Liver (tissue), 9 donors: ENCODE data around the gene CCDC191. TPM values are rescaled to one million over a fixed set of nuclear protein-coding genes. Genes with fewer than 3 reads are reported as not detected.

Experiments used
- DNase-seq: peaks from one replicate; pipeline ENCODE4 v3.0.0-alpha.2; 2017; ENCODE audit warnings: low spot score
- H3K27ac ChIP-seq, 2 donors: one replicate each; pipeline ENCODE4 v1.7.0; 2013; ENCODE audit warnings: inconsistent platforms in 2 of 2, low read length in 2 of 2, control low read depth in 1 of 2, low read depth in 1 of 2, mild to moderate bottlenecking in 1 of 2
- H3K27me3 ChIP-seq, 4 donors: one replicate each; pipeline versions ENCODE4 v1.6.1 to v1.7.0; 2013; ENCODE audit warnings: low read length in 3 of 4, inconsistent platforms in 1 of 4, mild to moderate bottlenecking in 1 of 4, moderate library complexity in 1 of 4; ENCODE audit not compliant: control insufficient read depth in 4 of 4, insufficient read depth in 4 of 4
- H3K36me3 ChIP-seq, 4 donors: one replicate each; pipeline versions ENCODE4 v1.6.1 to v1.7.0; 2013; ENCODE audit warnings: low read length in 3 of 4, mild to moderate bottlenecking in 3 of 4, low read depth in 1 of 4, moderate library complexity in 1 of 4; ENCODE audit not compliant: control insufficient read depth in 4 of 4, insufficient read depth in 3 of 4
- H3K4me1 ChIP-seq, 4 donors: one replicate each; pipeline versions ENCODE4 v1.6.1 to v1.7.0; 2013; ENCODE audit warnings: low read length in 3 of 4, mild to moderate bottlenecking in 3 of 4, moderate library complexity in 1 of 4; ENCODE audit not compliant: control insufficient read depth in 4 of 4, insufficient read depth in 4 of 4
- H3K4me3 ChIP-seq, 3 donors: one replicate each; pipeline versions ENCODE4 v1.6.1 to v1.7.0; 2013; ENCODE audit warnings: low read length in 3 of 3, control low read depth in 1 of 3, low read depth in 1 of 3, mild to moderate bottlenecking in 1 of 3
- H3K9ac ChIP-seq, 2 donors: one replicate each; pipeline ENCODE4 v1.7.0; 2013; ENCODE audit warnings: low read length in 2 of 2, mild to moderate bottlenecking in 2 of 2, moderate library complexity in 2 of 2, control low read depth in 1 of 2, low read depth in 1 of 2
- H3K9me3 ChIP-seq, 4 donors: one replicate each; pipeline versions ENCODE4 v1.6.1 to v1.7.0; 2013; ENCODE audit warnings: low read length in 3 of 4; ENCODE audit not compliant: control insufficient read depth in 4 of 4
- EGR1 ChIP-seq, 2 donors: IDR thresholded peaks; 2 replicates each; pipeline ENCODE4 v1.6.1; 2016 to 2018; ENCODE audit warnings: antibody characterized with exemption in 2 of 2, low read depth in 2 of 2
- FOXA1 ChIP-seq: IDR thresholded peaks from 2 replicates; pipeline ENCODE4 v1.6.1; 2016; ENCODE audit warnings: antibody characterized with exemption
- FOXA2 ChIP-seq: IDR thresholded peaks from 2 replicates; pipeline ENCODE4 v1.6.1; 2016; ENCODE audit warnings: antibody characterized with exemption
- GABPA ChIP-seq, 2 donors: IDR thresholded peaks in 1 of 2; conservative IDR thresholded peaks in 1 of 2; 2 replicates each; pipeline ENCODE4 v1.6.1; 2016; ENCODE audit warnings: antibody characterized with exemption in 2 of 2, mild to moderate bottlenecking in 1 of 2, moderate library complexity in 1 of 2
- HNF4A ChIP-seq, 2 donors: conservative IDR thresholded peaks; 2 replicates each; pipeline ENCODE4 v1.6.1; 2016; ENCODE audit warnings: antibody characterized with exemption in 2 of 2, mild to moderate bottlenecking in 2 of 2
- HNF4G ChIP-seq: IDR thresholded peaks from 2 replicates; pipeline ENCODE4 v1.6.1; 2016; ENCODE audit warnings: antibody characterized with exemption
- JUND ChIP-seq, 2 donors: IDR thresholded peaks; 2 replicates each; pipeline ENCODE4 v1.6.1; 2016; ENCODE audit warnings: antibody characterized with exemption in 2 of 2
- NR2F2 ChIP-seq: IDR thresholded peaks from 2 replicates; pipeline ENCODE4 v1.6.1; 2016; ENCODE audit warnings: antibody characterized with exemption
- RAD21 ChIP-seq, 2 donors: IDR thresholded peaks; 2 replicates each; pipeline ENCODE4 v1.6.1; 2016; ENCODE audit warnings: antibody characterized with exemption in 2 of 2, mild to moderate bottlenecking in 2 of 2
- RXRA ChIP-seq, 2 donors: IDR thresholded peaks; 2 replicates each; pipeline ENCODE4 v1.6.1; 2017 to 2018; ENCODE audit warnings: antibody characterized with exemption in 2 of 2, mild to moderate bottlenecking in 1 of 2
- SP1 ChIP-seq: IDR thresholded peaks from 2 replicates; pipeline ENCODE4 v1.6.1; 2018; ENCODE audit warnings: antibody characterized with exemption, mild to moderate bottlenecking
- TAF1 ChIP-seq: conservative IDR thresholded peaks from 2 replicates; pipeline ENCODE4 v1.6.1; 2016; ENCODE audit warnings: antibody characterized with exemption, mild to moderate bottlenecking
- YY1 ChIP-seq: IDR thresholded peaks from 2 replicates; pipeline ENCODE4 v1.6.1; 2016; ENCODE audit warnings: antibody characterized with exemption, mild to moderate bottlenecking
- WGBS: extraction: QIAGEN DNeasy Blood & Tissue Kit; methylation state at CpG from one replicate; pipeline ENCODE4 v1.1.7; 2013; 5-methylcytosine and 5-hydroxymethylcytosine counted together
- polyA plus RNA-seq, 2 donors: library from polyadenylated mRNA; stranded (reverse) in 1 of 2; unstranded in 1 of 2; fragments of 200-250 nt in 1 of 2; fragments of >200 nt in 1 of 2; fragmentation: Nextera tagmentation in 1 of 2; extraction: Ambion mirVana in 1 of 2; gene quantifications; one replicate each; pipeline versions ENCODE4 v1.2.1 to v1.2.3, GENCODE V29; 2013 to 2015
- total RNA-seq, 2 donors: library from RNA; depleted of rRNA; stranded (reverse); fragments of >200 nt; gene quantifications; one replicate each; pipeline ENCODE4 v1.2.3, GENCODE V29; 2014
- TF ChIP-seq, protein P1 (sequence below): IDR thresholded peaks from 2 replicates; pipeline ENCODE4 v1.6.1; 2016; ENCODE audit warnings: antibody characterized with exemption
- TF ChIP-seq, protein P2 (sequence below): IDR thresholded peaks from 2 replicates; pipeline ENCODE4 v1.6.1; 2016; ENCODE audit warnings: antibody characterized with exemption
- TF ChIP-seq, protein P3 (sequence below): IDR thresholded peaks from 2 replicates; pipeline ENCODE4 v1.6.1; 2016; ENCODE audit warnings: antibody characterized with exemption, mild to moderate bottlenecking
- TF ChIP-seq, protein P4 (sequence below): IDR thresholded peaks from 2 replicates; pipeline ENCODE4 v1.6.1; 2016; ENCODE audit warnings: antibody characterized with exemption
- TF ChIP-seq, protein P5 (sequence below): fragments of 150-350 bp; IDR thresholded peaks from 2 replicates; pipeline ENCODE4 v1.5.1; 2017; ENCODE audit warnings: improper control_type of control experiment, low read depth, low read length; ENCODE audit not compliant: missing input control
- donor health status: healthy.
- donor health status: healthy.
- donor health status: healthy.
- donor health status: healthy.
- donor health status: healthy.

Gene CCDC191
- total and polyA plus RNA-seq, 4 donors, result 0.31 to 1.0 (median 0.80) TPM

DNA sequence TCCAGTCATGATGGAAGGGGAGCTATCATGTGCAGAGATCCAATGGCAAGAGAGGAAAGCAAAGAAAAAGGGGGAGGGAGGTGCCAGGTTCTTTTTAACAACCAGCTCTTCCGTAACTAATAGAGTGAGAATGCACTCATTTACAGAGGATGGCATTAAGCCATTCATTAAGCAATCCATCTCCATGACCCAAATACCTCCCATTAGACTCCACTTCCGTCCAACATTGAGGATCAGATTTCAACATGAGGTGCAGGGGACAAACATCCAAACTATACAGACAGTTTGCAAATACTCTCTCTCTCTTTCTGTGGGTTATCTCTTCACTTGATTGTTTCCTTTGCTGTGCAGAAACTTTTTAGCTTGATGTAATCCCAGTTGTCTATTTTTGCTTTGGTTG lies 87.3 kb downstream of the CCDC191 start:
- H3K4me1 ChIP-seq, result peaks cover 2 to 13% (median 7%) of the 10 kb centered on the region in 4 donors
- peaks cover 0 to 3% (median 0%) of the 10 kb centered on the region in 4 donors for H3K9me3 ChIP-seq
- H3K9ac ChIP-seq, result no peak overlapping the region
- TF ChIP-seq EGR1 (IDR thresholded peaks at IDR 0.05; ENCODE audit: low read depth in 2 of 2), result peak in 1 of 2 donors; percentile 57
- TF ChIP-seq TAF1, result no peak
- TF ChIP-seq SP1, result peak; percentile 88
- TF ChIP-seq, protein P1, sequence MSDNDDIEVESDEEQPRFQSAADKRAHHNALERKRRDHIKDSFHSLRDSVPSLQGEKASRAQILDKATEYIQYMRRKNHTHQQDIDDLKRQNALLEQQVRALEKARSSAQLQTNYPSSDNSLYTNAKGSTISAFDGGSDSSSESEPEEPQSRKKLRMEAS, result peak; percentile 82
- peak; percentile 34 to 81 for TF ChIP-seq GABPA (IDR thresholded peaks at IDR 0.05 in 1 of 2, conservative IDR thresholded peaks at IDR 0.05 in 1 of 2)
- TF ChIP-seq YY1, result peak; percentile 86
- TF ChIP-seq FOXA2, result peak; percentile 53
- TF ChIP-seq JUND (IDR thresholded peaks at IDR 0.05), result peak in 1 of 2 donors; percentile 62
- TF ChIP-seq NR2F2, result no peak
- peak; percentile 45 for TF ChIP-seq HNF4G
- TF ChIP-seq FOXA1, result peak; percentile 50
- TF ChIP-seq, protein P2, sequence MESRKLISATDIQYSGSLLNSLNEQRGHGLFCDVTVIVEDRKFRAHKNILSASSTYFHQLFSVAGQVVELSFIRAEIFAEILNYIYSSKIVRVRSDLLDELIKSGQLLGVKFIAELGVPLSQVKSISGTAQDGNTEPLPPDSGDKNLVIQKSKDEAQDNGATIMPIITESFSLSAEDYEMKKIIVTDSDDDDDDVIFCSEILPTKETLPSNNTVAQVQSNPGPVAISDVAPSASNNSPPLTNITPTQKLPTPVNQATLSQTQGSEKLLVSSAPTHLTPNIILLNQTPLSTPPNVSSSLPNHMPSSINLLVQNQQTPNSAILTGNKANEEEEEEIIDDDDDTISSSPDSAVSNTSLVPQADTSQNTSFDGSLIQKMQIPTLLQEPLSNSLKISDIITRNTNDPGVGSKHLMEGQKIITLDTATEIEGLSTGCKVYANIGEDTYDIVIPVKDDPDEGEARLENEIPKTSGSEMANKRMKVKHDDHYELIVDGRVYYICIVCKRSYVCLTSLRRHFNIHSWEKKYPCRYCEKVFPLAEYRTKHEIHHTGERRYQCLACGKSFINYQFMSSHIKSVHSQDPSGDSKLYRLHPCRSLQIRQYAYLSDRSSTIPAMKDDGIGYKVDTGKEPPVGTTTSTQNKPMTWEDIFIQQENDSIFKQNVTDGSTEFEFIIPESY, result peak; percentile 52
- peak; percentile 68 to 81 for TF ChIP-seq RXRA (IDR thresholded peaks at IDR 0.05)
- TF ChIP-seq, protein P3, sequence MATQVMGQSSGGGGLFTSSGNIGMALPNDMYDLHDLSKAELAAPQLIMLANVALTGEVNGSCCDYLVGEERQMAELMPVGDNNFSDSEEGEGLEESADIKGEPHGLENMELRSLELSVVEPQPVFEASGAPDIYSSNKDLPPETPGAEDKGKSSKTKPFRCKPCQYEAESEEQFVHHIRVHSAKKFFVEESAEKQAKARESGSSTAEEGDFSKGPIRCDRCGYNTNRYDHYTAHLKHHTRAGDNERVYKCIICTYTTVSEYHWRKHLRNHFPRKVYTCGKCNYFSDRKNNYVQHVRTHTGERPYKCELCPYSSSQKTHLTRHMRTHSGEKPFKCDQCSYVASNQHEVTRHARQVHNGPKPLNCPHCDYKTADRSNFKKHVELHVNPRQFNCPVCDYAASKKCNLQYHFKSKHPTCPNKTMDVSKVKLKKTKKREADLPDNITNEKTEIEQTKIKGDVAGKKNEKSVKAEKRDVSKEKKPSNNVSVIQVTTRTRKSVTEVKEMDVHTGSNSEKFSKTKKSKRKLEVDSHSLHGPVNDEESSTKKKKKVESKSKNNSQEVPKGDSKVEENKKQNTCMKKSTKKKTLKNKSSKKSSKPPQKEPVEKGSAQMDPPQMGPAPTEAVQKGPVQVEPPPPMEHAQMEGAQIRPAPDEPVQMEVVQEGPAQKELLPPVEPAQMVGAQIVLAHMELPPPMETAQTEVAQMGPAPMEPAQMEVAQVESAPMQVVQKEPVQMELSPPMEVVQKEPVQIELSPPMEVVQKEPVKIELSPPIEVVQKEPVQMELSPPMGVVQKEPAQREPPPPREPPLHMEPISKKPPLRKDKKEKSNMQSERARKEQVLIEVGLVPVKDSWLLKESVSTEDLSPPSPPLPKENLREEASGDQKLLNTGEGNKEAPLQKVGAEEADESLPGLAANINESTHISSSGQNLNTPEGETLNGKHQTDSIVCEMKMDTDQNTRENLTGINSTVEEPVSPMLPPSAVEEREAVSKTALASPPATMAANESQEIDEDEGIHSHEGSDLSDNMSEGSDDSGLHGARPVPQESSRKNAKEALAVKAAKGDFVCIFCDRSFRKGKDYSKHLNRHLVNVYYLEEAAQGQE, result peak; percentile 49
- TF ChIP-seq, protein P4, sequence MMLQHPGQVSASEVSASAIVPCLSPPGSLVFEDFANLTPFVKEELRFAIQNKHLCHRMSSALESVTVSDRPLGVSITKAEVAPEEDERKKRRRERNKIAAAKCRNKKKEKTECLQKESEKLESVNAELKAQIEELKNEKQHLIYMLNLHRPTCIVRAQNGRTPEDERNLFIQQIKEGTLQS, result peak; percentile 43
- TF ChIP-seq, protein P5, sequence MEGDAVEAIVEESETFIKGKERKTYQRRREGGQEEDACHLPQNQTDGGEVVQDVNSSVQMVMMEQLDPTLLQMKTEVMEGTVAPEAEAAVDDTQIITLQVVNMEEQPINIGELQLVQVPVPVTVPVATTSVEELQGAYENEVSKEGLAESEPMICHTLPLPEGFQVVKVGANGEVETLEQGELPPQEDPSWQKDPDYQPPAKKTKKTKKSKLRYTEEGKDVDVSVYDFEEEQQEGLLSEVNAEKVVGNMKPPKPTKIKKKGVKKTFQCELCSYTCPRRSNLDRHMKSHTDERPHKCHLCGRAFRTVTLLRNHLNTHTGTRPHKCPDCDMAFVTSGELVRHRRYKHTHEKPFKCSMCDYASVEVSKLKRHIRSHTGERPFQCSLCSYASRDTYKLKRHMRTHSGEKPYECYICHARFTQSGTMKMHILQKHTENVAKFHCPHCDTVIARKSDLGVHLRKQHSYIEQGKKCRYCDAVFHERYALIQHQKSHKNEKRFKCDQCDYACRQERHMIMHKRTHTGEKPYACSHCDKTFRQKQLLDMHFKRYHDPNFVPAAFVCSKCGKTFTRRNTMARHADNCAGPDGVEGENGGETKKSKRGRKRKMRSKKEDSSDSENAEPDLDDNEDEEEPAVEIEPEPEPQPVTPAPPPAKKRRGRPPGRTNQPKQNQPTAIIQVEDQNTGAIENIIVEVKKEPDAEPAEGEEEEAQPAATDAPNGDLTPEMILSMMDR, result no peak
- peak; percentile 52 to 54 for TF ChIP-seq RAD21 (IDR thresholded peaks at IDR 0.05)
- peak; percentile 85 to 88 for TF ChIP-seq HNF4A (conservative IDR thresholded peaks at IDR 0.05)
- peaks cover 0 to 5% (median 3%) of the 10 kb centered on the region in 4 donors for H3K36me3 ChIP-seq
- peak overlapping the region in 1 of 2 donors; percentile 26 for H3K27ac ChIP-seq
- no peak overlapping the region for H3K4me3 ChIP-seq
- WGBS, result 33% methylated on average over 2 of the region's 2 CpGs
- no peaks in the 10 kb centered on the region for H3K27me3 ChIP-seq
- no peak for DNase-seq
